Activated T-helper 17 cell treated with anti-CD3 and anti-CD28 coated beads, Interleukin-2, amount 50 U/mL, for 72 hours (primary cell): ENCODE data around the gene PLCB4. TPM values are rescaled to one million over a fixed set of nuclear protein-coding genes. Genes with fewer than 3 reads are reported as not detected.

Experiments used
- ATAC-seq: fragments of 150-1000 bp; cut with Tn5 transposase; replicated peaks from 2 replicates; pipeline ENCODE4 v1.10.0; 2021; ENCODE audit warnings: mild to moderate bottlenecking, moderate library complexity
- H3K27ac Mint-ChIP-seq: one replicate; pipeline ENCODE4 v1.8.0; 2022; ENCODE audit warnings: mixed read lengths
- H3K27me3 Mint-ChIP-seq: one replicate; pipeline ENCODE4 v1.8.0; 2022; ENCODE audit warnings: mixed read lengths
- H3K36me3 Mint-ChIP-seq: one replicate; pipeline ENCODE4 v1.8.0; 2022; ENCODE audit warnings: low read depth, mild to moderate bottlenecking, mixed read lengths
- H3K4me1 Mint-ChIP-seq: one replicate; pipeline ENCODE4 v1.8.0; 2022; ENCODE audit warnings: mixed read lengths
- H3K4me3 Mint-ChIP-seq: one replicate; pipeline ENCODE4 v1.8.0; 2022; ENCODE audit warnings: mild to moderate bottlenecking, mixed read lengths
- H3K9me3 Mint-ChIP-seq: one replicate; pipeline ENCODE4 v1.8.0; 2022; ENCODE audit warnings: mixed read lengths
- total RNA-seq, 2 donors: library from RNA; stranded (reverse); gene quantifications; one replicate each; pipeline ENCODE4 v1.2.3, GENCODE V29; 2022

Gene PLCB4
- total RNA-seq, 2 donors from 2014 or later: not detected

DNA sequence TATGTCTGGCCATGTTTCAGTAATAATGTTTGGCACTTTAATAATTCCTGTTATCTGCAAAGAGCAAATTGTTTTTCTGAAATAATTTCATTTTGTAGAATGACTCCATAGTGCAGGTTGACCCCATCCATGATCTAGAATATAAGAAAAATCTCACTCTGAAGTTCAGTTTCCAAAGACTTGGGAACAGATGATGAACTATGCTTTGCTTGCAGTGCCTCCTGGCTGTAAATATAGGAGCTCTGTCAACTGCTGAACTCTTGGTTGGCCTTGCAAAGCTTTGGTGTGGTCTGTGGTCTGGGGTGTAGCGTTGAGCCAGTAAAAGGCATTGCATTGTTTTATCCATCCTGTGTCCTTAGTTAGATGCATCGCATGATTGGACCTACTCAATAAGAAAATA lies 104.0 kb downstream of the PLCB4 start:
- no peaks in the 10 kb centered on the region for H3K9me3 Mint-ChIP-seq
- no peak for ATAC-seq
- no peak overlapping the region for H3K4me3 Mint-ChIP-seq
- no peak overlapping the region for H3K27ac Mint-ChIP-seq
- no peaks in the 10 kb centered on the region for H3K36me3 Mint-ChIP-seq
- H3K27me3 Mint-ChIP-seq: no peaks in the 10 kb centered on the region
- H3K4me1 Mint-ChIP-seq: no peaks in the 10 kb centered on the region

DNA sequence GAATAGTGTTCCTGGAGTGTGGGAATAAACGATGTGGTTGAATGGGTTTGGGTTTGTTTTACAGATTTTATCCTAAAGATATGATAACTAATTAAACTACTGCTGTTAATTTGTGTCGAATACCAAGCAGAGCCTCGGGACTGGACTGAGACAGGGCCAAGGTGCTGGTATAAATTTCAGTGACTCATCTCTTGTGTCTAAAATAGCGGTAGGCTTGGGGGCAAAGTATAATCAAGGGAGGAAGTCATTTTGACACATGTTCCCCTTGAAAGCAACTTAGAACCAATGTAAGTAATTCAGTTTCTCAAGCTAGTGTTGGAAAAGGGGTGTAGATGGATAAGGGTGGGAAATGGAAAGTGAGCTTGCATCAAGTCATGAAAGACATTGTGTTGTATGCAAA lies 108.4 kb downstream of the PLCB4 start:
- no peaks in the 10 kb centered on the region for H3K36me3 Mint-ChIP-seq
- H3K27me3 Mint-ChIP-seq: no peaks in the 10 kb centered on the region
- ATAC-seq: no peak
- H3K4me3 Mint-ChIP-seq: no peak overlapping the region
- no peaks in the 10 kb centered on the region for H3K9me3 Mint-ChIP-seq
- H3K27ac Mint-ChIP-seq: no peak overlapping the region
- H3K4me1 Mint-ChIP-seq: no peaks in the 10 kb centered on the region

DNA sequence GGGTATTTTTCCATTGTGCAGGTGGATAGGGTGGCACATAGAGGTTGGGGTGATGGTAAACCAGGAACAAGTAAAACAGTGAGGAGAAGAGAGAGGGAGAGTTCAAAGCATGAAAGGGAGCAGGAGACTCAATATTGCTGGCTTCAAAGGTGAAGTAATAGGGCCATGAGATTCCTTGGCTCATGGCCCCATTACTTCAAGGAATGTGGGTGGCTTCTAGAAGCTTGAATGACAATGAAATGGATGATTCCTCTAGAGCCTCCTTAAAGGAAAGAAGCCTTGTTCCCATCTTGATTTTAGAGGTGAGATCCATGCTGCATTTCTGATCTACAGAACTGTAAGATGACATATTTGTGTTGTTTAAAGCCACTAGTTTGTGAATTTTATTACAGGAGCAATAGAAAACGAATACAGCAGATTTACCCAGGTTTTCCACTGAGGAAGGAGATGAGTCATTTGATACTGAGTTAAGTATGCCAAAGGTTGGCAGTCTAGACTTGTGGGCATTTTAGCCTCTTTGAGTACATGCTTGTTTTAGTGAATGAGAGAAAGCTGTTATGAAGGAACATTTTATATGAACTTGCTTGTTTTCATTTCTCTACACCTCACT lies 110.4 kb downstream of the PLCB4 start:
- Mint-ChIP-seq H3K4me3 (no peak overlapping the region), H3K27ac (no peak overlapping the region), H3K4me1 (no peaks in the 10 kb centered on the region), H3K36me3 (no peaks in the 10 kb centered on the region), H3K27me3 (no peaks in the 10 kb centered on the region), H3K9me3 (no peaks in the 10 kb centered on the region)
- no peak for ATAC-seq

DNA sequence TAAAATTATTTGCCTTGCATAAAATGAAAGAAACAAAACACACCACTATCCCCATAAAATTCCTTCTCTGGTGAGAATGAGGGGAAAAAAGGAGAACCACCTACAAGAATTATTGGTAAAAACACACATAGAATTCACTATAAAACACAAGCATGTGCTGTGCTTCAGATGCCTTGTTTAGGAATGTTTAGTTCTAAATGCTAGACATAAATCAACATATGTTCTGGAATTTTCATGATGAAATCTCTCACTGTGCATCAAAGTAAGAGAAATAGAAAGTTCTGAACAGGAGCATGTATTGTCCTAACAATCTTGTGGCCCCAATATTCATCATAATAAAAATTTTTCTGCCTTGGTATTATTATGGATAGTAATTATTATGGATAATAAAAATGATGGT lies 111.0 kb downstream of the PLCB4 start:
- Mint-ChIP-seq H3K27me3 (no peaks in the 10 kb centered on the region), H3K27ac (no peak overlapping the region), H3K9me3 (no peaks in the 10 kb centered on the region), H3K4me1 (no peaks in the 10 kb centered on the region), H3K4me3 (no peak overlapping the region), H3K36me3 (no peaks in the 10 kb centered on the region)
- ATAC-seq: no peak

- Mint-ChIP-seq H3K36me3 (no peaks in the 10 kb centered on the region), H3K9me3 (peaks cover 4% of the 10 kb centered on the region), H3K4me3 (no peak overlapping the region), H3K27ac (no peak overlapping the region), H3K27me3 (no peaks in the 10 kb centered on the region), H3K4me1 (no peaks in the 10 kb centered on the region)
- no peak for ATAC-seq
Measured at GRCh38 chr20:9180481-9181257, 111.8 kb downstream of the PLCB4 start.

- ATAC-seq: no peak
- Mint-ChIP-seq H3K27me3 (no peaks in the 10 kb centered on the region), H3K27ac (no peak overlapping the region), H3K36me3 (no peaks in the 10 kb centered on the region), H3K9me3 (peaks cover 15% of the 10 kb centered on the region), H3K4me3 (no peak overlapping the region), H3K4me1 (no peaks in the 10 kb centered on the region)
Measured at GRCh38 chr20:9185511-9185910, 116.6 kb downstream of the PLCB4 start.

- no peaks in the 10 kb centered on the region for H3K4me1 Mint-ChIP-seq
- no peaks in the 10 kb centered on the region for H3K27me3 Mint-ChIP-seq
- no peak for ATAC-seq
- H3K4me3 Mint-ChIP-seq: no peak overlapping the region
- no peak overlapping the region for H3K27ac Mint-ChIP-seq
- peaks cover 15% of the 10 kb centered on the region for H3K9me3 Mint-ChIP-seq
- no peaks in the 10 kb centered on the region for H3K36me3 Mint-ChIP-seq
Measured at GRCh38 chr20:9186396-9186795, 117.5 kb downstream of the PLCB4 start.

- no peaks in the 10 kb centered on the region for H3K27me3 Mint-ChIP-seq
- ATAC-seq: no peak
- no peak overlapping the region for H3K27ac Mint-ChIP-seq
- H3K36me3 Mint-ChIP-seq: no peaks in the 10 kb centered on the region
- peaks cover 4% of the 10 kb centered on the region for H3K9me3 Mint-ChIP-seq
- H3K4me1 Mint-ChIP-seq: no peaks in the 10 kb centered on the region
- no peak overlapping the region for H3K4me3 Mint-ChIP-seq
Measured at GRCh38 chr20:9195031-9195430, 126.1 kb downstream of the PLCB4 start.

GRCh38 chr20:9196110-9196509 lies 127.2 kb downstream of the PLCB4 start:
- Mint-ChIP-seq H3K4me3 (no peak overlapping the region), H3K27me3 (no peaks in the 10 kb centered on the region), H3K36me3 (no peaks in the 10 kb centered on the region), H3K4me1 (no peaks in the 10 kb centered on the region), H3K9me3 (peaks cover 9% of the 10 kb centered on the region), H3K27ac (no peak overlapping the region)
- no peak for ATAC-seq

- ATAC-seq: no peak
- H3K9me3 Mint-ChIP-seq: peaks cover 12% of the 10 kb centered on the region
- H3K4me1 Mint-ChIP-seq: no peaks in the 10 kb centered on the region
Measured at GRCh38 chr20:9198460-9198859, 129.6 kb downstream of the PLCB4 start.

GRCh38 chr20:9200196-9200595 lies 131.3 kb downstream of the PLCB4 start:
- H3K36me3 Mint-ChIP-seq: no peaks in the 10 kb centered on the region
- no peak for ATAC-seq
- H3K9me3 Mint-ChIP-seq: peaks cover 12% of the 10 kb centered on the region
- H3K4me3 Mint-ChIP-seq: no peak overlapping the region
- H3K4me1 Mint-ChIP-seq: no peaks in the 10 kb centered on the region
- no peak overlapping the region for H3K27ac Mint-ChIP-seq
- H3K27me3 Mint-ChIP-seq: no peaks in the 10 kb centered on the region

More at GRCh38 chr20:9198460-9198859, 129.6 kb downstream of the PLCB4 start:
- Mint-ChIP-seq H3K27ac (no peak overlapping the region), H3K27me3 (no peaks in the 10 kb centered on the region), H3K4me3 (no peak overlapping the region), H3K36me3 (no peaks in the 10 kb centered on the region)

GRCh38 chr20:9200620-9201019 lies 131.7 kb downstream of the PLCB4 start:
- Mint-ChIP-seq H3K36me3 (no peaks in the 10 kb centered on the region), H3K9me3 (peaks cover 12% of the 10 kb centered on the region), H3K27me3 (no peaks in the 10 kb centered on the region), H3K4me3 (no peak overlapping the region), H3K27ac (no peak overlapping the region), H3K4me1 (no peaks in the 10 kb centered on the region)
- ATAC-seq: no peak

DNA sequence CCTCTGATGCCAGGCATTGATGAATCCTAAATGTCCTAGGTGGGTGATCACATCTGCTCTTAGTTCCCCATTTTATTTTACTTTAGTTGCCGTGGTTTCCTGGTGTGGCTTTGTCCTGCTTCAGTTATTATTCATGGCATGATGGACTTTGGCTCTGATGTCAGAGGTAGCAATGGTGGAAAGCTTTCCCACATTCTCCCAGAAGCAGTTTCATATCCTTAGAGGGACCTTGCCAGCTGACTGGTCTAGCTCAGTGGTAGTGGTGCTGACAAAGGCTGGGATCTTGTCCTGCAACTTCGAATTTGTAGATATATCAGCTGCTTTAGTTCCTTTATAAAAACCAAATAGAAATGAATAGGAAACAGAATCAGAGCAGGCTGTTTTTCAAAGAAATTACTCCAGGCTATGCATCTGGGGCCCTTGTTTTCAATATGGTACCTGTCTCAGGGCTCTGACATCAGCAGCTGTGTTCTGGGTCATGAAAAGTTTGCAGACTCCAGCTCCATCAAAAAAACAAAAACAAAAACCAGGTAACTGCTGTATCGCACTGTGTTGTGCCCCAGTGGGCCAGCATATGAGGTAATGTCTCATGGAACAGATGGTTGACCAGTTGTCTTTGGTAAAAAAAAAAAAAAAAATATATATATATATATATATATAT lies 133.7 kb downstream of the PLCB4 start:
- no peak for ATAC-seq

GRCh38 chr20:9203081-9203447 lies 134.2 kb downstream of the PLCB4 start:
- ATAC-seq: no peak
- no peaks in the 10 kb centered on the region for H3K27me3 Mint-ChIP-seq

More for the DNA sequence above, 133.7 kb downstream of the PLCB4 start:
- no peaks in the 10 kb centered on the region for H3K36me3 Mint-ChIP-seq
- H3K27me3 Mint-ChIP-seq: no peaks in the 10 kb centered on the region
- H3K9me3 Mint-ChIP-seq: peaks cover 8% of the 10 kb centered on the region
- H3K4me1 Mint-ChIP-seq: no peaks in the 10 kb centered on the region
- no peak overlapping the region for H3K4me3 Mint-ChIP-seq
- H3K27ac Mint-ChIP-seq: no peak overlapping the region

DNA sequence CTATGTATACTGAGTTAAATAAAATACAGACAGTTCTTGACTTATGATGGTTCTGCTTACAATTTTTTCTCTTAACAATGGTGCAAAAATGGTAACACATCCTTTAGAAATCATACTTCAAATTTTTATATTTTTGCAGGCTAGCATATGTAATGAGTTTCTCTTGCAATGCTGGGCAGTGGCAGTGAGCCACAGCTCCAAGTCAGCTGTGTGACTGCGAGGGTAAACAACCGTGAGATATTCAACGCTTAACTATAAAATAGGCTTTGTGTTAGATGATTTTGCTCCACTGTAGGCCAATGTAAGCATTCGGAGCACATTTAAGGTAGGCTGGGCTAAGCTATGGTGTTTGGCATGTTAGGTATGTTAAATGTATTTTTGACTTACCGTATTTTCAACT lies 136.1 kb downstream of the PLCB4 start:
- Mint-ChIP-seq H3K9me3 (peaks cover 8% of the 10 kb centered on the region), H3K27me3 (no peaks in the 10 kb centered on the region), H3K27ac (no peak overlapping the region), H3K4me1 (no peaks in the 10 kb centered on the region), H3K4me3 (no peak overlapping the region), H3K36me3 (no peaks in the 10 kb centered on the region)
- no peak for ATAC-seq

More at GRCh38 chr20:9203081-9203447, 134.2 kb downstream of the PLCB4 start:
- Mint-ChIP-seq H3K27ac (no peak overlapping the region), H3K4me1 (no peaks in the 10 kb centered on the region), H3K4me3 (no peak overlapping the region), H3K36me3 (no peaks in the 10 kb centered on the region), H3K9me3 (peaks cover 8% of the 10 kb centered on the region)
